ENCODE data around the gene KCND3.
"Not testable (repeated sequence)": the region's sequence is repeated elsewhere in the genome, so short reads cannot be mapped to it uniquely, and the experiment has no call there.

DNA sequence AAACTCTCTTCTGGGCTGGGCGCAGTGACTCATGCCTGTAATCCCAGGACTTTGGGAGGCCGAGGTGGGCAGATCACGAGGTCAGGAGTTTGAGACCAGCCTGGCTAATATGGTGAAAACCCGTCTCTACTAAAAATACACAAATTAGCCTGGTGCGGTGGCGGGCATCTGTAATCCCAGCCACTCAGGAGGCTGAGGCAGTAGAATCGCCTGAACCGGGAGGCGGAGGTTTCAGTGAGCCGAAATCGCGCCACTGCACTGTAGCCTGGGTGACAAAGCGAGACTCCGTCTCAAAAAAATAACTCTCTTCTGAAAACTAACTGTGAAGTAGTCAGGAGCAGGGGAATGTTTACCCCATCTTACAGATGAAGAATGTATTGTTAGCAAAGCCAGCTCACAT, 247.2 kb downstream of the KCND3 start:
- TF ChIP-seq, protein P1, sequence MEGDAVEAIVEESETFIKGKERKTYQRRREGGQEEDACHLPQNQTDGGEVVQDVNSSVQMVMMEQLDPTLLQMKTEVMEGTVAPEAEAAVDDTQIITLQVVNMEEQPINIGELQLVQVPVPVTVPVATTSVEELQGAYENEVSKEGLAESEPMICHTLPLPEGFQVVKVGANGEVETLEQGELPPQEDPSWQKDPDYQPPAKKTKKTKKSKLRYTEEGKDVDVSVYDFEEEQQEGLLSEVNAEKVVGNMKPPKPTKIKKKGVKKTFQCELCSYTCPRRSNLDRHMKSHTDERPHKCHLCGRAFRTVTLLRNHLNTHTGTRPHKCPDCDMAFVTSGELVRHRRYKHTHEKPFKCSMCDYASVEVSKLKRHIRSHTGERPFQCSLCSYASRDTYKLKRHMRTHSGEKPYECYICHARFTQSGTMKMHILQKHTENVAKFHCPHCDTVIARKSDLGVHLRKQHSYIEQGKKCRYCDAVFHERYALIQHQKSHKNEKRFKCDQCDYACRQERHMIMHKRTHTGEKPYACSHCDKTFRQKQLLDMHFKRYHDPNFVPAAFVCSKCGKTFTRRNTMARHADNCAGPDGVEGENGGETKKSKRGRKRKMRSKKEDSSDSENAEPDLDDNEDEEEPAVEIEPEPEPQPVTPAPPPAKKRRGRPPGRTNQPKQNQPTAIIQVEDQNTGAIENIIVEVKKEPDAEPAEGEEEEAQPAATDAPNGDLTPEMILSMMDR (IDR thresholded peaks at IDR 0.05; ENCODE audit: low read depth, low read length): not testable (repeated sequence)
- not testable (repeated sequence) for TF ChIP-seq POLR2A (IDR thresholded peaks at IDR 0.05; ENCODE audit: extremely low read depth, insufficient read length)

Data from NB4 (cell line).